Panc1 (cell line): ENCODE data around the gene TRABD2B. TPM values are rescaled to one million over a fixed set of nuclear protein-coding genes. Genes with fewer than 3 reads are reported as not detected.

ENCODE experiments used
- ATAC-seq: fragments of 200-7000 bp; cut with Tn5 transposase; 2 replicates; pipeline ENCODE4 v1.9.1; 2020; ENCODE audit warnings: mild to moderate bottlenecking, moderate library complexity
- BruUV-seq: library from RNA; stranded (reverse); fragments of 400-500 nt; replicated peaks from 2 replicates; lab custom pipeline; 2021; lab: Mats Ljungman, UMichigan
- CTCF ChIA-PET: fragments of 300-600 bp; sonication (Branson Sonifier 250); formaldehyde crosslinking; loops from one replicate; lab custom pipeline; 2022; ENCODE audit warnings: antibody characterized with exemption; lab: Charles Lee
- POLR2A ChIA-PET: fragments of 300-600 bp; sonication (Branson Sonifier 250); formaldehyde crosslinking; loops from one replicate; lab custom pipeline; 2022; ENCODE audit warnings: antibody characterized with exemption; lab: Charles Lee
- DNase-seq: peaks from one replicate; pipeline ENCODE4 v3.0.0-alpha.2; 2010; ENCODE audit warnings: low read depth, low spot score
- H3K27ac ChIP-seq: 2 replicates; pipeline ENCODE4 v1.5.1; 2011; ENCODE audit warnings: mild to moderate bottlenecking, low read length, inconsistent platforms
- H3K27me3 ChIP-seq: fragments of 200-500 bp; sonication (Bioruptor generic); 2 replicates; pipeline ENCODE4 v1.6.0; 2014; ENCODE audit warnings: low read length, inconsistent platforms; ENCODE audit not compliant: control insufficient read depth, insufficient read depth
- H3K36me3 ChIP-seq: fragments of 200-500 bp; sonication (Bioruptor generic); 2 replicates; pipeline ENCODE4 v1.5.1; 2014; ENCODE audit warnings: inconsistent platforms, mild to moderate bottlenecking, low read length, moderate library complexity; ENCODE audit not compliant: control insufficient read depth, insufficient read depth
- H3K4me1 ChIP-seq: 2 replicates; pipeline ENCODE4 v1.5.1; 2011; ENCODE audit warnings: inconsistent platforms, mild to moderate bottlenecking, low read length, moderate library complexity; ENCODE audit not compliant: control insufficient read depth, insufficient read depth
- H3K4me3 ChIP-seq, 2 experiments: 2 replicates each; pipeline ENCODE4 v1.5.1; 2011 to 2012; ENCODE audit warnings: low read depth in 2 of 2, low read length in 2 of 2, mild to moderate bottlenecking in 2 of 2, inconsistent platforms in 1 of 2, moderate library complexity in 1 of 2
- H3K9me3 ChIP-seq: fragments of 200-500 bp; sonication (Bioruptor generic); 2 replicates; pipeline ENCODE4 v1.5.1; 2014; ENCODE audit warnings: low read depth, mild to moderate bottlenecking, inconsistent platforms, low read length, moderate library complexity; ENCODE audit not compliant: control insufficient read depth, insufficient read depth
- POLR2AphosphoS5 ChIP-seq: IDR thresholded peaks from 2 replicates; pipeline ENCODE4 v1.6.1; 2012; ENCODE audit warnings: mild to moderate bottlenecking, low read depth, low read length, moderate library complexity
- REST ChIP-seq, 2 experiments: IDR thresholded peaks; 2 replicates each; pipeline ENCODE4 v1.6.1; 2011 to 2012; ENCODE audit warnings: low read depth in 2 of 2, control low read depth in 1 of 2, low read length in 1 of 2, mild to moderate bottlenecking in 1 of 2, moderate library complexity in 1 of 2; ENCODE audit not compliant: insufficient read depth in 1 of 2
- SIN3A ChIP-seq: IDR thresholded peaks from 2 replicates; pipeline ENCODE4 v1.6.1; 2012; ENCODE audit warnings: low read depth, mild to moderate bottlenecking, low read length, moderate library complexity, borderline replicate concordance; ENCODE audit not compliant: insufficient read depth
- TCF7L2 ChIP-seq: IDR thresholded peaks from 2 replicates; pipeline ENCODE4 v1.6.1; 2011; ENCODE audit warnings: mild to moderate bottlenecking, low read depth, low read length, inconsistent platforms
- in situ Hi-C: cut with HindIII; loops from 2 replicates; pipeline ENCODE4 v1.10.0; 2016; ENCODE audit warnings: low sequenced_read_pairs, low pct_unique_long_range_greater_than_20kb
- intact Hi-C: fragments of 100-400 bp; cut with micrococcal nuclease; formaldehyde crosslinking; loops from one replicate; pipeline ENCODE4 v1.10.0; 2022; ENCODE audit not compliant: unreplicated experiment
- total RNA-seq: library from RNA; stranded (reverse); gene quantifications from one replicate; pipeline ENCODE4 v1.2.1, GENCODE V29; 2021; ENCODE audit not compliant: unreplicated experiment
- TF ChIP-seq, protein P1 (sequence below): fragments of 450-650 bp; IDR thresholded peaks from 2 replicates; pipeline ENCODE4 v1.5.1; 2017; ENCODE audit warnings: mild to moderate bottlenecking

The TRABD2B gene
- total RNA-seq, 1 experiment from 2014 or later: not detected

- H3K4me1 ChIP-seq: no peaks in the 10 kb centered on the region
- no peak overlapping the region for H3K27ac ChIP-seq
- H3K27me3 ChIP-seq: peaks cover 9% of the 10 kb centered on the region
- no peak for DNase-seq
- no peak for TF ChIP-seq TCF7L2
- TF ChIP-seq SIN3A: no peak
- TF ChIP-seq POLR2AphosphoS5: no peak
- TF ChIP-seq REST (IDR thresholded peaks at IDR 0.05; ENCODE audit: insufficient read depth in 1 of 2, low read depth in 2 of 2, low read length in 1 of 2): no peak
- TF ChIP-seq, protein P1, sequence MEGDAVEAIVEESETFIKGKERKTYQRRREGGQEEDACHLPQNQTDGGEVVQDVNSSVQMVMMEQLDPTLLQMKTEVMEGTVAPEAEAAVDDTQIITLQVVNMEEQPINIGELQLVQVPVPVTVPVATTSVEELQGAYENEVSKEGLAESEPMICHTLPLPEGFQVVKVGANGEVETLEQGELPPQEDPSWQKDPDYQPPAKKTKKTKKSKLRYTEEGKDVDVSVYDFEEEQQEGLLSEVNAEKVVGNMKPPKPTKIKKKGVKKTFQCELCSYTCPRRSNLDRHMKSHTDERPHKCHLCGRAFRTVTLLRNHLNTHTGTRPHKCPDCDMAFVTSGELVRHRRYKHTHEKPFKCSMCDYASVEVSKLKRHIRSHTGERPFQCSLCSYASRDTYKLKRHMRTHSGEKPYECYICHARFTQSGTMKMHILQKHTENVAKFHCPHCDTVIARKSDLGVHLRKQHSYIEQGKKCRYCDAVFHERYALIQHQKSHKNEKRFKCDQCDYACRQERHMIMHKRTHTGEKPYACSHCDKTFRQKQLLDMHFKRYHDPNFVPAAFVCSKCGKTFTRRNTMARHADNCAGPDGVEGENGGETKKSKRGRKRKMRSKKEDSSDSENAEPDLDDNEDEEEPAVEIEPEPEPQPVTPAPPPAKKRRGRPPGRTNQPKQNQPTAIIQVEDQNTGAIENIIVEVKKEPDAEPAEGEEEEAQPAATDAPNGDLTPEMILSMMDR: no peak
- in situ Hi-C loops: no loop called here
- ATAC-seq: no peak
- H3K36me3 ChIP-seq: no peaks in the 10 kb centered on the region
- intact Hi-C loops: no loop called here
- H3K9me3 ChIP-seq: no peaks in the 10 kb centered on the region
- no TSS peak for BruUV-seq
- no peak overlapping the region for H3K4me3 ChIP-seq
- ChIA-PET CTCF (no interaction called here), POLR2A (interaction anchor here (0.6 kb wide), 1 partner anchor 14 kb away, joined by 4 read pairs; no protein-coding TSS in a partner anchor)
Measured at GRCh38 chr1:48017716-48018115, 20.5 kb upstream of the TRABD2B start.

GRCh38 chr1:48016515-48016914 is 19.3 kb upstream of the TRABD2B start:
- Histone ChIP-seq H3K36me3 (no peaks in the 10 kb centered on the region), H3K27me3 (peaks cover 11% of the 10 kb centered on the region), H3K27ac (no peak overlapping the region), H3K4me3 (no peak overlapping the region), H3K4me1 (no peaks in the 10 kb centered on the region), H3K9me3 (no peaks in the 10 kb centered on the region)
- TF ChIP-seq, protein P1: no peak
- POLR2A ChIA-PET: no interaction called here
- DNase-seq (no peak), ATAC-seq (no peak)
- in situ Hi-C loops: no loop called here
- CTCF ChIA-PET: no interaction called here
- BruUV-seq: no TSS peak
- intact Hi-C loops: no loop called here
